Activated T-cell treated with anti-CD3 and anti-CD28 coated beads for 1 hour (primary cell): ENCODE data around the gene ZNF488.

Experiments used
- DNase-seq: peaks from one replicate; pipeline ENCODE4 v3.0.0-alpha.2; 2020; ENCODE audit warnings: low read depth

The ZNF488 gene

GRCh38 chr10:47381427-47382379 lies 2.4 kb downstream of the ZNF488 start:
- no peak for DNase-seq

GRCh38 chr10:47381103-47381395 lies 3.0 kb downstream of the ZNF488 start:
- no peak for DNase-seq

GRCh38 chr10:47380341-47381102 lies 3.6 kb downstream of the ZNF488 start:
- DNase-seq: no peak

GRCh38 chr10:47379901-47380300 lies 4.2 kb downstream of the ZNF488 start:
- DNase-seq: no peak

GRCh38 chr10:47379445-47379785 lies 4.7 kb downstream of the ZNF488 start:
- no peak for DNase-seq

GRCh38 chr10:47378606-47379444 lies 5.3 kb downstream of the ZNF488 start:
- no peak for DNase-seq

- no peak for DNase-seq
Observed at GRCh38 chr10:47378183-47378510, 5.9 kb downstream of the ZNF488 start.

- no peak for DNase-seq
Observed at GRCh38 chr10:47376522-47377220, 7.4 kb downstream of the ZNF488 start.

- no peak for DNase-seq
Observed at GRCh38 chr10:47374611-47375536, 9.2 kb downstream of the ZNF488 start.

GRCh38 chr10:47372726-47373125 lies 11.4 kb downstream of the ZNF488 start:
- no peak for DNase-seq

GRCh38 chr10:47371629-47372485 lies 12.2 kb downstream of the ZNF488 start:
- no peak for DNase-seq

GRCh38 chr10:47370878-47371277 lies 13.2 kb downstream of the ZNF488 start:
- DNase-seq: no peak

GRCh38 chr10:47370015-47370767 lies 13.9 kb downstream of the ZNF488 start:
- no peak for DNase-seq

GRCh38 chr10:47369251-47369894 lies 14.7 kb downstream of the ZNF488 start:
- no peak for DNase-seq

- DNase-seq: no peak
Observed at GRCh38 chr10:47368431-47369180, 15.5 kb downstream of the ZNF488 start.

GRCh38 chr10:47367646-47368045 lies 16.4 kb downstream of the ZNF488 start:
- no peak for DNase-seq

- DNase-seq: no peak
Observed at GRCh38 chr10:47366731-47367460, 17.2 kb downstream of the ZNF488 start.
